ENCODE measurements around the gene ACER3. TPM values are rescaled to one million over a fixed set of nuclear protein-coding genes. Genes with fewer than 3 reads are reported as not detected.

The ACER3 gene
- total RNA-seq, 2 donors from 2014 or later = 7.0 to 24.7 TPM

DNA sequence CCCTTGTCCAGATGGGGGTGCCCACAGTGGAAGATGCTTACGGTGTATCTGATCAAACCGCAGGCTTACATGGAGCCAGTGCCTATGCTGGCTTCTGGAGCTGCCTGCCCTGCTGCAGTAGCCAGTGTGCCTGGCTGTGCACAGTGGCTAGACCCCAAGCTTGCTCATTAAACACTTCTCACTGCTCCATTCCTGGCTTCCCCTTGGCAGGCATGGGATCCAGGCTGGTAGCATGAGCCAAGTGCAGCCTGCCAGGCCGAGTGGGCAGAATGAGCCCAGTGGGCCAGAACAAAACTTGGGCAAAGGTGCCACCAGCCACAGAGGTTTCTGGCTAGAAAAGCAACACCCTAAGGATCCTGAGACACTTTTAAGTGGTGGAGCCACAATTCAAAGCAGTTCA lies 118.1 kb downstream of the ACER3 start:
- Histone ChIP-seq H3K4me1 (ENCODE audit: control insufficient read depth in 1 of 2, low read depth in 2 of 2) (peaks cover 0 to 17% of the 10 kb centered on the region in 2 donors), H3K27ac (no peak overlapping the region), H3K27me3 (replicated peaks; ENCODE audit: insufficient read depth) (no peaks in the 10 kb centered on the region), H3K9me3 (no peaks in the 10 kb centered on the region), H3K36me3 (no peaks in the 10 kb centered on the region), H3K4me3 (no peak overlapping the region)
- DNase-seq (ENCODE audit: low spot score) = no peak
- TF ChIP-seq, protein P1, sequence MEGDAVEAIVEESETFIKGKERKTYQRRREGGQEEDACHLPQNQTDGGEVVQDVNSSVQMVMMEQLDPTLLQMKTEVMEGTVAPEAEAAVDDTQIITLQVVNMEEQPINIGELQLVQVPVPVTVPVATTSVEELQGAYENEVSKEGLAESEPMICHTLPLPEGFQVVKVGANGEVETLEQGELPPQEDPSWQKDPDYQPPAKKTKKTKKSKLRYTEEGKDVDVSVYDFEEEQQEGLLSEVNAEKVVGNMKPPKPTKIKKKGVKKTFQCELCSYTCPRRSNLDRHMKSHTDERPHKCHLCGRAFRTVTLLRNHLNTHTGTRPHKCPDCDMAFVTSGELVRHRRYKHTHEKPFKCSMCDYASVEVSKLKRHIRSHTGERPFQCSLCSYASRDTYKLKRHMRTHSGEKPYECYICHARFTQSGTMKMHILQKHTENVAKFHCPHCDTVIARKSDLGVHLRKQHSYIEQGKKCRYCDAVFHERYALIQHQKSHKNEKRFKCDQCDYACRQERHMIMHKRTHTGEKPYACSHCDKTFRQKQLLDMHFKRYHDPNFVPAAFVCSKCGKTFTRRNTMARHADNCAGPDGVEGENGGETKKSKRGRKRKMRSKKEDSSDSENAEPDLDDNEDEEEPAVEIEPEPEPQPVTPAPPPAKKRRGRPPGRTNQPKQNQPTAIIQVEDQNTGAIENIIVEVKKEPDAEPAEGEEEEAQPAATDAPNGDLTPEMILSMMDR (IDR thresholded peaks at IDR 0.05) = no peak
- no peak for ATAC-seq (ENCODE audit: insufficient number of reproducible peaks, low FRiP score, low read depth)

DNA sequence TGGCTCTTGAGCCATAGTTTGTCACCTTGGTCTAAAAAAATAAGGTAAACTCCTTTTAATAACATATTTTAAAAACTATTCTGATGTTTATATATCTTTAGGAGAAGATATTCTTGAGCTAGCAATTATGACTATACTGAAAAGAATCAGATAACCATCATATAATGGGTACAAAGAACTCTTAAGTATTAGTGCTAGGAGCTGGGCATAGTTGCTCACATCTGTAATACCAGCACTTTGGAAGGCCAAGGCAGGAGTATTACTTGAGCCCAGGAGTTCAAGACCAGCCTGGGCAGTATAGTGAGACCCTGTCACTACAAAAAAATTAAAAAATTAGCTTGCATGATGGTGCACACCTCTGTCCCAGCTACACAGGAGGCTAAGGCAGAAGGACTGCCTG lies 119.5 kb downstream of the ACER3 start:
- Histone ChIP-seq H3K4me1 (ENCODE audit: control insufficient read depth in 1 of 2, low read depth in 2 of 2) (peaks cover 0 to 17% of the 10 kb centered on the region in 2 donors), H3K36me3 (no peaks in the 10 kb centered on the region), H3K4me3 (no peak overlapping the region), H3K27ac (no peak overlapping the region), H3K27me3 (replicated peaks; ENCODE audit: insufficient read depth) (no peaks in the 10 kb centered on the region), H3K9me3 (no peaks in the 10 kb centered on the region)
- no peak for ATAC-seq (ENCODE audit: insufficient number of reproducible peaks, low FRiP score, low read depth)
- TF ChIP-seq, protein P1 (IDR thresholded peaks at IDR 0.05) = no peak
- DNase-seq (ENCODE audit: low spot score) = no peak

DNA sequence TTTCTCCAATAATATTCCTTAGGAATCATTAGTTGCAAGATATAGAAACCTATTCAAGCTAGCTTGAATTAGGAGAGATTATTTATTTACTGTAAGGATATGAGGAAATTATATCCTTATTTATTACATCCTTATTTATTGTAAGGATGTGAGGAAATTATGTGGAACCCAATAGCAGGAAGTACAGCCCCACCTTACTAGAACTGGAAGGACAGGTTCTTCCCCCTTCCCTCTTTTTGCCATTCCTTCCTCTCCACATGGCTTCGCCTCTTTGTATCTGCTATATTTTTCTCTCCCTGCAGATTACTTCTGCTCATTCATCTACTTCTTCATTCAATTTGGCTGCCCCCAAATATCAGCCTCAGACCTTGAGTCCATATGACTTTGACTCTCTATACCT lies 124.0 kb downstream of the ACER3 start:
- TF ChIP-seq, protein P1 (IDR thresholded peaks at IDR 0.05) = no peak
- Histone ChIP-seq H3K4me1 (ENCODE audit: control insufficient read depth in 1 of 2, low read depth in 2 of 2) (peaks cover 0 to under 1% of the 10 kb centered on the region in 2 donors), H3K4me3 (no peak overlapping the region), H3K36me3 (no peaks in the 10 kb centered on the region), H3K27me3 (replicated peaks; ENCODE audit: insufficient read depth) (no peaks in the 10 kb centered on the region), H3K9me3 (no peaks in the 10 kb centered on the region), H3K27ac (no peak overlapping the region)
- ATAC-seq (ENCODE audit: insufficient number of reproducible peaks, low FRiP score, low read depth) (no peak), DNase-seq (ENCODE audit: low spot score) (no peak)

DNA sequence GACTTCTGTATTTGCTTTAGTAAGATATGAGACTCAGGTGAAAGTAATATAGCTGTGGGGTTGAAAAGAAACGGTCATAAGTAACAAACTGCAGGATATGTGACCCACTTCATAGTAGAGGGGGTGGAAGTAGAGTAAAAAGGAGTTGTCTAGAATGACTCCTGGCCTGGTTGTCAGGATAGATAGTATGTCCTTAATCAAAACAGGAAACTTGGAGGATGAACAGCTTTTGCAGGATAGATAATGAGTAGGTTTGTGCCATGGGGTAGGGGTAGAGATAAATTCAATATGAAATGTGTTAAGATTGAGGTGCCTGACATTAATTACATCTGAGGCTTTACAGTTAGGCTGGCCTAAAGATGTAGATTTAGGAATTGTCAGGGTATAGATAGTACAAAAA lies 126.5 kb downstream of the ACER3 start:
- DNase-seq (ENCODE audit: low spot score) (no peak), ATAC-seq (ENCODE audit: insufficient number of reproducible peaks, low FRiP score, low read depth) (no peak)
- no peak overlapping the region for H3K4me3 ChIP-seq
- TF ChIP-seq, protein P1 (IDR thresholded peaks at IDR 0.05) = no peak
- no peaks in the 10 kb centered on the region for H3K36me3 ChIP-seq
- no peaks in the 10 kb centered on the region for H3K27me3 ChIP-seq (replicated peaks; ENCODE audit: insufficient read depth)
- H3K4me1 ChIP-seq (ENCODE audit: control insufficient read depth in 1 of 2, low read depth in 2 of 2) = no peaks in the 10 kb centered on the region
- H3K27ac ChIP-seq = no peak overlapping the region
- no peaks in the 10 kb centered on the region for H3K9me3 ChIP-seq

DNA sequence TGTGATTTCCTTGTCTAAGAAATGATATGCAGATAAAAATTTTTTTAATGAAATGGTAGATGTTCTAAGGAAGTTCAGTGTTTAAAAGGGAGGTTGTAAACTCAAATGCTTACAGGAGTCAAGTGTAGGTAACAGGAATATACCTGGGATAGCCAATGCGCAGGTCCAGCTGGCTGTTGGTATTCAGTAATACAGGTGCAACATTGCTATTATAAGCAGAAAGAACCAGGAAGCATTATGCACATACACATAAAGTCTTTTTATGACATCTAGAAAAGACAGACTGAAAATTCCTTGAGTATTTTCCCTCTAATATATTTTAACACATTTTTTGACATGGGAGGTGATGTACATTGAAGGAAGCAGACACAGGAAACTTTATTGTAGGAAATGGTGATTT lies 129.9 kb downstream of the ACER3 start:
- TF ChIP-seq, protein P1 (IDR thresholded peaks at IDR 0.05) = no peak
- no peak overlapping the region for H3K4me3 ChIP-seq
- no peak overlapping the region for H3K27ac ChIP-seq
- ATAC-seq (ENCODE audit: insufficient number of reproducible peaks, low FRiP score, low read depth) (no peak), DNase-seq (ENCODE audit: low spot score) (no peak)
- no peaks in the 10 kb centered on the region for H3K27me3 ChIP-seq (replicated peaks; ENCODE audit: insufficient read depth)
- no peaks in the 10 kb centered on the region for H3K9me3 ChIP-seq
- H3K4me1 ChIP-seq (ENCODE audit: control insufficient read depth in 1 of 2, low read depth in 2 of 2) = no peaks in the 10 kb centered on the region
- H3K36me3 ChIP-seq = no peaks in the 10 kb centered on the region
